ENCODE results near the gene PAPSS1. TPM values are rescaled to one million over a fixed set of nuclear protein-coding genes. Genes with fewer than 3 reads are reported as not detected.

The PAPSS1 gene
- total and polyA plus RNA-seq, 2 experiments from 2014 or later, result 72.0 to 85.8 TPM

- TF ChIP-seq, protein P1, sequence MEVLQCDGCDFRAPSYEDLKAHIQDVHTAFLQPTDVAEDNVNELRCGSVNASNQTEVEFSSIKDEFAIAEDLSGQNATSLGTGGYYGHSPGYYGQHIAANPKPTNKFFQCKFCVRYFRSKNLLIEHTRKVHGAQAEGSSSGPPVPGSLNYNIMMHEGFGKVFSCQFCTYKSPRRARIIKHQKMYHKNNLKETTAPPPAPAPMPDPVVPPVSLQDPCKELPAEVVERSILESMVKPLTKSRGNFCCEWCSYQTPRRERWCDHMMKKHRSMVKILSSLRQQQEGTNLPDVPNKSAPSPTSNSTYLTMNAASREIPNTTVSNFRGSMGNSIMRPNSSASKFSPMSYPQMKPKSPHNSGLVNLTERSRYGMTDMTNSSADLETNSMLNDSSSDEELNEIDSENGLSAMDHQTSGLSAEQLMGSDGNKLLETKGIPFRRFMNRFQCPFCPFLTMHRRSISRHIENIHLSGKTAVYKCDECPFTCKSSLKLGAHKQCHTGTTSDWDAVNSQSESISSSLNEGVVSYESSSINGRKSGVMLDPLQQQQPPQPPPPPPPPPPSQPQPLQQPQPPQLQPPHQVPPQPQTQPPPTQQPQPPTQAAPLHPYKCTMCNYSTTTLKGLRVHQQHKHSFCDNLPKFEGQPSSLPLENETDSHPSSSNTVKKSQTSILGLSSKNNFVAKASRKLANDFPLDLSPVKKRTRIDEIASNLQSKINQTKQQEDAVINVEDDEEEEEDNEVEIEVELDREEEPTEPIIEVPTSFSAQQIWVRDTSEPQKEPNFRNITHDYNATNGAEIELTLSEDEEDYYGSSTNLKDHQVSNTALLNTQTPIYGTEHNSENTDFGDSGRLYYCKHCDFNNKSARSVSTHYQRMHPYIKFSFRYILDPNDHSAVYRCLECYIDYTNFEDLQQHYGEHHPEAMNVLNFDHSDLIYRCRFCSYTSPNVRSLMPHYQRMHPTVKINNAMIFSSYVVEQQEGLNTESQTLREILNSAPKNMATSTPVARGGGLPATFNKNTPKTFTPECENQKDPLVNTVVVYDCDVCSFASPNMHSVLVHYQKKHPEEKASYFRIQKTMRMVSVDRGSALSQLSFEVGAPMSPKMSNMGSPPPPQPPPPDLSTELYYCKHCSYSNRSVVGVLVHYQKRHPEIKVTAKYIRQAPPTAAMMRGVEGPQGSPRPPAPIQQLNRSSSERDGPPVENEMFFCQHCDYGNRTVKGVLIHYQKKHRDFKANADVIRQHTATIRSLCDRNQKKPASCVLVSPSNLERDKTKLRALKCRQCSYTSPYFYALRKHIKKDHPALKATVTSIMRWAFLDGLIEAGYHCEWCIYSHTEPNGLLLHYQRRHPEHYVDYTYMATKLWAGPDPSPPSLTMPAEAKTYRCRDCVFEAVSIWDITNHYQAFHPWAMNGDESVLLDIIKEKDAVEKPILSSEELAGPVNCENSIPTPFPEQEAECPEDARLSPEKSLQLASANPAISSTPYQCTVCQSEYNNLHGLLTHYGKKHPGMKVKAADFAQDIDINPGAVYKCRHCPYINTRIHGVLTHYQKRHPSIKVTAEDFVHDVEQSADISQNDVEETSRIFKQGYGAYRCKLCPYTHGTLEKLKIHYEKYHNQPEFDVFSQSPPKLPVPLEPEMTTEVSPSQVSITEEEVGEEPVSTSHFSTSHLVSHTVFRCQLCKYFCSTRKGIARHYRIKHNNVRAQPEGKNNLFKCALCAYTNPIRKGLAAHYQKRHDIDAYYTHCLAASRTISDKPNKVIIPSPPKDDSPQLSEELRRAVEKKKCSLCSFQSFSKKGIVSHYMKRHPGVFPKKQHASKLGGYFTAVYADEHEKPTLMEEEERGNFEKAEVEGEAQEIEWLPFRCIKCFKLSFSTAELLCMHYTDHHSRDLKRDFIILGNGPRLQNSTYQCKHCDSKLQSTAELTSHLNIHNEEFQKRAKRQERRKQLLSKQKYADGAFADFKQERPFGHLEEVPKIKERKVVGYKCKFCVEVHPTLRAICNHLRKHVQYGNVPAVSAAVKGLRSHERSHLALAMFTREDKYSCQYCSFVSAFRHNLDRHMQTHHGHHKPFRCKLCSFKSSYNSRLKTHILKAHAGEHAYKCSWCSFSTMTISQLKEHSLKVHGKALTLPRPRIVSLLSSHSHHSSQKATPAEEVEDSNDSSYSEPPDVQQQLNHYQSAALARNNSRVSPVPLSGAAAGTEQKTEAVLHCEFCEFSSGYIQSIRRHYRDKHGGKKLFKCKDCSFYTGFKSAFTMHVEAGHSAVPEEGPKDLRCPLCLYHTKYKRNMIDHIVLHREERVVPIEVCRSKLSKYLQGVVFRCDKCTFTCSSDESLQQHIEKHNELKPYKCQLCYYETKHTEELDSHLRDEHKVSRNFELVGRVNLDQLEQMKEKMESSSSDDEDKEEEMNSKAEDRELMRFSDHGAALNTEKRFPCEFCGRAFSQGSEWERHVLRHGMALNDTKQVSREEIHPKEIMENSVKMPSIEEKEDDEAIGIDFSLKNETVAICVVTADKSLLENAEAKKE (CRISPR knock-in tag; IDR thresholded peaks at IDR 0.05), result no peak
Measured at GRCh38 chr4:107578321-107578720, 141.7 kb downstream of the PAPSS1 start (continued).

DNA sequence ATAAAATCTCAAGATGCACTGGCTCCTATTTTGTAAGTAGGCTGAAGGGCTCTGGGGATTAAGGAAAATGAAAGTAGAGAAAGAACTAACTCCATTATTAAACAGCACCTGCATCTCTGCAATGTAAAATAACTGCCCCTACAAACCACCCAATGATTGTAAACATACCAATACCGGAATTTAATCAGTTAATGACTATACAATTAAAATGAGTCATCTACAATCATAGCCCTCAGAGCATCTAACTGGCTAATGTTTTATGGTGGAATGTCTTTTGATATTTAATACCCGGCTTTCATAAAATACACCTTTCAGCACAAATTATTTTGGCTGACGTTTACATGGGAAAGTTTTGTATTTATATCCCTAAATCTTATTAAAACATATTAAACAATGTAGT is 142.3 kb downstream of the PAPSS1 start:
- Histone ChIP-seq H3K4me1 (ENCODE audit: insufficient read depth) (peaks cover under 1% of the 10 kb centered on the region; the same call in 1 of the 2 replicates), H3F3A (replicated peaks; ENCODE audit: low read depth) (no peaks in the 10 kb centered on the region), H3K4me2 (no peak overlapping the region), H2AFZ (no peak overlapping the region), H3K27ac (ENCODE audit: low read depth) (no peak overlapping the region), H3K9me2 (ENCODE audit: insufficient read depth) (0 out of 2 replicates have a peak, but pooled peaks cover 11% of the 10 kb centered on the region), H4K20me1 (replicated peaks; ENCODE audit: insufficient read depth) (no peaks in the 10 kb centered on the region), H3K4me3 (no peak overlapping the region), H3K27me3 (ENCODE audit: insufficient read depth) (no peaks in the 10 kb centered on the region), H3K79me2 (replicated peaks; ENCODE audit: insufficient read depth) (no peaks in the 10 kb centered on the region), H3K36me3 (ENCODE audit: insufficient read depth) (no peaks in the 10 kb centered on the region)
- DNase-seq (ENCODE audit: low spot score), result no peak
- Mint-ChIP-seq H3K36me3 (ENCODE audit: low read depth) (no peaks in the 10 kb centered on the region), H3K4me1 (peaks cover 2% of the 10 kb centered on the region; the same call in 2 of the 3 replicates), H3K27ac (no peak overlapping the region), H3K9me3 (no peaks in the 10 kb centered on the region; the same call in 2 of the 3 replicates), H3K4me3 (no peak overlapping the region), H3K27me3 (ENCODE audit: insufficient read depth, low read depth, poor library complexity) (no peaks in the 10 kb centered on the region)
- TF ChIP-seq JUNB (IDR thresholded peaks at IDR 0.05; ENCODE audit: unreplicated experiment) (no peak), EZH2phosphoT487 (IDR thresholded peaks at IDR 0.05; ENCODE audit: unreplicated experiment) (no peak)
- TF ChIP-seq, protein P2, sequence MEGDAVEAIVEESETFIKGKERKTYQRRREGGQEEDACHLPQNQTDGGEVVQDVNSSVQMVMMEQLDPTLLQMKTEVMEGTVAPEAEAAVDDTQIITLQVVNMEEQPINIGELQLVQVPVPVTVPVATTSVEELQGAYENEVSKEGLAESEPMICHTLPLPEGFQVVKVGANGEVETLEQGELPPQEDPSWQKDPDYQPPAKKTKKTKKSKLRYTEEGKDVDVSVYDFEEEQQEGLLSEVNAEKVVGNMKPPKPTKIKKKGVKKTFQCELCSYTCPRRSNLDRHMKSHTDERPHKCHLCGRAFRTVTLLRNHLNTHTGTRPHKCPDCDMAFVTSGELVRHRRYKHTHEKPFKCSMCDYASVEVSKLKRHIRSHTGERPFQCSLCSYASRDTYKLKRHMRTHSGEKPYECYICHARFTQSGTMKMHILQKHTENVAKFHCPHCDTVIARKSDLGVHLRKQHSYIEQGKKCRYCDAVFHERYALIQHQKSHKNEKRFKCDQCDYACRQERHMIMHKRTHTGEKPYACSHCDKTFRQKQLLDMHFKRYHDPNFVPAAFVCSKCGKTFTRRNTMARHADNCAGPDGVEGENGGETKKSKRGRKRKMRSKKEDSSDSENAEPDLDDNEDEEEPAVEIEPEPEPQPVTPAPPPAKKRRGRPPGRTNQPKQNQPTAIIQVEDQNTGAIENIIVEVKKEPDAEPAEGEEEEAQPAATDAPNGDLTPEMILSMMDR (conservative IDR thresholded peaks at IDR 0.05; ENCODE audit: low read depth in 2 of 2), result no peak
- ATAC-seq, result no peak
